Hepatocyte (in vitro differentiated cells): ENCODE results near the gene KCNJ3.

Experiments used
- CTCF ChIP-seq: fragments of 200-600 bp; sonication (generic); IDR thresholded peaks from 2 replicates; pipeline ENCODE4 v1.5.1; 2016; ENCODE audit warnings: antibody characterized with exemption, mild to moderate bottlenecking; ENCODE audit not compliant: poor library complexity
- EZH2 ChIP-seq: fragments of 200-600 bp; sonication (generic); IDR thresholded peaks from 2 replicates; pipeline ENCODE4 v1.6.1; 2016; ENCODE audit warnings: antibody characterized with exemption, mild to moderate bottlenecking, borderline replicate concordance
- EZH2phosphoT487 ChIP-seq: fragments of 200-600 bp; sonication (generic); IDR thresholded peaks from one replicate; pipeline ENCODE4 v1.6.1; 2018; ENCODE audit warnings: antibody characterized with exemption, mild to moderate bottlenecking, low read depth, moderate library complexity; ENCODE audit not compliant: unreplicated experiment, severe bottlenecking

GRCh38 chr2:154724194-154724797, 25.8 kb downstream of the KCNJ3 start:
- TF ChIP-seq CTCF (no peak), EZH2phosphoT487 (no peak), EZH2 (no peak)
